Naive B cell (primary cell): ENCODE data around the gene ZNF723. TPM values are rescaled to one million over a fixed set of nuclear protein-coding genes. Genes with fewer than 3 reads are reported as not detected.

Experiments used
- polyA plus RNA-seq, 6 donors: library from polyadenylated mRNA; unstranded; fragments of 300-500 nt; fragmentation: Illumina TruSeq; gene quantifications; one replicate each; pipeline ENCODE4 v1.2.3, GENCODE V29; 2021; ENCODE audit warnings: low read depth in 6 of 6

The ZNF723 gene
- polyA plus RNA-seq, 6 donors from 2014 or later: 0.26 TPM; not detected in 5

Other genes with a start within 250 kb of the ZNF723 start
- under 1 TPM in 5 of 6 donors, not detected in 1; 0.44 to 0.98 (median 0.70) TPM for gene ZNF492, start 198.0 kb upstream of the ZNF723 start, polyA plus RNA-seq
- gene ZNF99, start 48.1 kb upstream of the ZNF723 start, polyA plus RNA-seq: under 1 TPM in 4 of 6 donors, not detected in 2; 0.14 to 0.37 (median 0.20) TPM
- not detected for gene ZNF728, start 170.9 kb downstream of the ZNF723 start, polyA plus RNA-seq